HG03103 (cell line): Measurements from ENCODE around the gene EPHB1.

Experiments used
- ATAC-seq: cut with Tn5 transposase; IDR thresholded peaks from one replicate; pipeline ENCODE4 v1.9.1; 2021; ENCODE audit warnings: low read depth; ENCODE audit not compliant: unreplicated experiment

Gene EPHB1

GRCh38 chr3:134804508-134805480 lies 9.7 kb downstream of the EPHB1 start:
- no peak for ATAC-seq

- ATAC-seq: no peak
Observed at GRCh38 chr3:134807189-134807588, 12.1 kb downstream of the EPHB1 start.

GRCh38 chr3:134808835-134809234 lies 13.8 kb downstream of the EPHB1 start:
- no peak for ATAC-seq

- no peak for ATAC-seq
Observed at GRCh38 chr3:134809427-134810051, 14.5 kb downstream of the EPHB1 start.

- ATAC-seq: no peak
Observed at GRCh38 chr3:134810052-134810435, 15.0 kb downstream of the EPHB1 start.

GRCh38 chr3:134810850-134811249 lies 15.8 kb downstream of the EPHB1 start:
- ATAC-seq: no peak

- ATAC-seq: no peak
Observed at GRCh38 chr3:134813618-134814017, 18.6 kb downstream of the EPHB1 start.

GRCh38 chr3:134815519-134815918 lies 20.5 kb downstream of the EPHB1 start:
- no peak for ATAC-seq

- ATAC-seq: no peak
Observed at GRCh38 chr3:134816623-134817022, 21.6 kb downstream of the EPHB1 start.

GRCh38 chr3:134817297-134817696 lies 22.2 kb downstream of the EPHB1 start:
- no peak for ATAC-seq

- ATAC-seq: no peak
Observed at GRCh38 chr3:134820994-134821393, 25.9 kb downstream of the EPHB1 start.

- no peak for ATAC-seq
Observed at GRCh38 chr3:134822090-134822489, 27.0 kb downstream of the EPHB1 start.

GRCh38 chr3:134823679-134824078 lies 28.6 kb downstream of the EPHB1 start:
- ATAC-seq: no peak

GRCh38 chr3:134824791-134825190 lies 29.7 kb downstream of the EPHB1 start:
- ATAC-seq: no peak

- no peak for ATAC-seq
Observed at GRCh38 chr3:134827213-134827612, 32.2 kb downstream of the EPHB1 start.

GRCh38 chr3:134829721-134830120 lies 34.7 kb downstream of the EPHB1 start:
- ATAC-seq: no peak

- no peak for ATAC-seq
Observed at GRCh38 chr3:134832585-134832984, 37.5 kb downstream of the EPHB1 start.

- no peak for ATAC-seq
Observed at GRCh38 chr3:134833453-134834163, 38.5 kb downstream of the EPHB1 start.

GRCh38 chr3:134836921-134837320 lies 41.9 kb downstream of the EPHB1 start:
- no peak for ATAC-seq

GRCh38 chr3:134838599-134838998 lies 43.5 kb downstream of the EPHB1 start:
- no peak for ATAC-seq

- ATAC-seq: no peak
Observed at GRCh38 chr3:134839422-134839821, 44.4 kb downstream of the EPHB1 start.
